ENCODE measurements around the gene FAM50B.

FAM50B gene

GRCh38 chr6:3884007-3884745 is 35.0 kb downstream of the FAM50B start:
- intact Hi-C loops (cut with DNase I), result no loop called here
- DNase-seq, result no peak

- peak in 1 of 42 donors; percentile 36 for DNase-seq
- intact Hi-C loops (cut with DNase I), result loop anchor here (5.0 kb wide), 1 partner anchor 143 kb away; no protein-coding TSS in a partner anchor
These were observed 36.3 kb downstream of the FAM50B start for GRCh38 chr6:3885262-3886036.

- intact Hi-C loops (cut with DNase I), result loop anchor here (5.0 kb wide), 1 partner anchor 145 kb away; no protein-coding TSS in a partner anchor
- DNase-seq, result peak in 16 of 42 donors; percentile 20 to 66 (median 36)
These were observed 38.1 kb downstream of the FAM50B start for GRCh38 chr6:3887150-3887700.

GRCh38 chr6:3888153-3888957 is 39.2 kb downstream of the FAM50B start:
- intact Hi-C loops (cut with DNase I), result loop anchor here (5.0 kb wide), 1 partner anchor 146 kb away; no protein-coding TSS in a partner anchor
- peak in 1 of 42 donors; percentile 13 for DNase-seq

- DNase-seq, result no peak
- intact Hi-C loops (cut with DNase I), result no loop called here
These were observed 40.9 kb downstream of the FAM50B start for GRCh38 chr6:3890047-3890446.

- intact Hi-C loops (cut with DNase I), result no loop called here
These were observed 42.7 kb downstream of the FAM50B start for GRCh38 chr6:3891883-3892282.

GRCh38 chr6:3892603-3893002 is 43.4 kb downstream of the FAM50B start:
- intact Hi-C loops (cut with DNase I), result no loop called here

More at GRCh38 chr6:3891883-3892282, 42.7 kb downstream of the FAM50B start:
- DNase-seq, result no peak

GRCh38 chr6:3893487-3893886 is 44.3 kb downstream of the FAM50B start:
- DNase-seq, result no peak
- intact Hi-C loops (cut with DNase I), result no loop called here

More at GRCh38 chr6:3892603-3893002, 43.4 kb downstream of the FAM50B start:
- DNase-seq, result no peak

- intact Hi-C loops (cut with DNase I), result no loop called here
- no peak for DNase-seq
These were observed 44.7 kb downstream of the FAM50B start for GRCh38 chr6:3893917-3894316.

- intact Hi-C loops (cut with DNase I), result no loop called here
- no peak for DNase-seq
These were observed 45.6 kb downstream of the FAM50B start for GRCh38 chr6:3894590-3895311.

- intact Hi-C loops (cut with DNase I), result no loop called here
- no peak for DNase-seq
These were observed 46.1 kb downstream of the FAM50B start for GRCh38 chr6:3895312-3895653.

- intact Hi-C loops (cut with DNase I), result no loop called here
- no peak for DNase-seq
These were observed 46.6 kb downstream of the FAM50B start for GRCh38 chr6:3895805-3896204.

GRCh38 chr6:3898265-3898994 is 49.3 kb downstream of the FAM50B start:
- intact Hi-C loops (cut with DNase I), result no loop called here
- DNase-seq, result no peak

GRCh38 chr6:3899061-3899460 is 49.9 kb downstream of the FAM50B start:
- DNase-seq, result no peak
- intact Hi-C loops (cut with DNase I), result no loop called here

GRCh38 chr6:3899970-3900439 is 50.8 kb downstream of the FAM50B start:
- peak in 11 of 42 donors; percentile 22 to 58 (median 42) for DNase-seq
- intact Hi-C loops (cut with DNase I), result no loop called here

All from head of caudate nucleus (tissue), 42 donors.